Fibroblast of villous mesenchyme (primary cell): Measurements from ENCODE around the gene BRINP1. TPM values are rescaled to one million over a fixed set of nuclear protein-coding genes. Genes with fewer than 3 reads are reported as not detected.
"Not testable (repeated sequence)": the region's sequence is repeated elsewhere in the genome, so short reads cannot be mapped to it uniquely, and the experiment has no call there.

ENCODE experiments used
- DNase-seq: peaks from one replicate; pipeline ENCODE4 v3.0.0-alpha.2; 2010; ENCODE audit warnings: low read depth
- H3K4me3 ChIP-seq: 2 replicates; pipeline ENCODE4 v1.5.1; 2011; ENCODE audit warnings: low read depth, mild to moderate bottlenecking, low read length
- total RNA-seq: library from RNA; depleted of rRNA; stranded (reverse); fragments of >200 nt; gene quantifications from 2 replicates; pipeline ENCODE4 v1.2.3, GENCODE V29; 2012
- TF ChIP-seq, protein P1 (sequence below): IDR thresholded peaks from 2 replicates; pipeline ENCODE4 v1.5.1; 2012; ENCODE audit warnings: low read depth, mild to moderate bottlenecking, low read length; ENCODE audit not compliant: insufficient read depth

The BRINP1 gene
- total RNA-seq, 1 donor: under 0.01 TPM

DNA sequence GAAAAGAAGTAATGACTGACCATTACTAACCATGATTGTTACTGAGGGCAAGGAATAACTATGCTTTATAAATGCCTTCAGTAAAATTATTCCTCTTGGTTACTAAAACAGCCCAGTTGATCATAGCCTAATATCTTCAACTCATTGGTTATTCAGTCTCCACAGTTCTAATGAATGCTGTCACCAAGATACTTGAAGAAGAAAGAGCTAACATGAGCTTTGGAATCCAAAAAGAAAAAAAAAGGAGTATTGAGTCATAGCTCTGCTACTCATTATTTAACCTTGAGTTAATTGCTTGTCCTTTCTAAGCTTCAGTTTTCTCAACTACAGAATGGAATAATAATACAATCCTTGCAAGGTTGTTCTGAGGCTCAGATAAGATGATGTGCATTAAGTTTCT, 187.7 kb downstream of the BRINP1 start:
- TF ChIP-seq, protein P1, sequence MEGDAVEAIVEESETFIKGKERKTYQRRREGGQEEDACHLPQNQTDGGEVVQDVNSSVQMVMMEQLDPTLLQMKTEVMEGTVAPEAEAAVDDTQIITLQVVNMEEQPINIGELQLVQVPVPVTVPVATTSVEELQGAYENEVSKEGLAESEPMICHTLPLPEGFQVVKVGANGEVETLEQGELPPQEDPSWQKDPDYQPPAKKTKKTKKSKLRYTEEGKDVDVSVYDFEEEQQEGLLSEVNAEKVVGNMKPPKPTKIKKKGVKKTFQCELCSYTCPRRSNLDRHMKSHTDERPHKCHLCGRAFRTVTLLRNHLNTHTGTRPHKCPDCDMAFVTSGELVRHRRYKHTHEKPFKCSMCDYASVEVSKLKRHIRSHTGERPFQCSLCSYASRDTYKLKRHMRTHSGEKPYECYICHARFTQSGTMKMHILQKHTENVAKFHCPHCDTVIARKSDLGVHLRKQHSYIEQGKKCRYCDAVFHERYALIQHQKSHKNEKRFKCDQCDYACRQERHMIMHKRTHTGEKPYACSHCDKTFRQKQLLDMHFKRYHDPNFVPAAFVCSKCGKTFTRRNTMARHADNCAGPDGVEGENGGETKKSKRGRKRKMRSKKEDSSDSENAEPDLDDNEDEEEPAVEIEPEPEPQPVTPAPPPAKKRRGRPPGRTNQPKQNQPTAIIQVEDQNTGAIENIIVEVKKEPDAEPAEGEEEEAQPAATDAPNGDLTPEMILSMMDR: no peak
- no peak for DNase-seq

GRCh38 chr9:119180897-119181296, 188.3 kb downstream of the BRINP1 start:
- TF ChIP-seq, protein P1: no peak
- no peak overlapping the region for H3K4me3 ChIP-seq
- DNase-seq: no peak

More for the DNA sequence above, 187.7 kb downstream of the BRINP1 start:
- no peak overlapping the region for H3K4me3 ChIP-seq

- no peak for DNase-seq
- TF ChIP-seq, protein P1: no peak
- no peak overlapping the region for H3K4me3 ChIP-seq
These were observed 189.5 kb downstream of the BRINP1 start for GRCh38 chr9:119179701-119180100.

- TF ChIP-seq, protein P1: no peak
- no peak overlapping the region for H3K4me3 ChIP-seq
- DNase-seq: no peak
These were observed 192.0 kb downstream of the BRINP1 start for GRCh38 chr9:119177196-119177595.

DNA sequence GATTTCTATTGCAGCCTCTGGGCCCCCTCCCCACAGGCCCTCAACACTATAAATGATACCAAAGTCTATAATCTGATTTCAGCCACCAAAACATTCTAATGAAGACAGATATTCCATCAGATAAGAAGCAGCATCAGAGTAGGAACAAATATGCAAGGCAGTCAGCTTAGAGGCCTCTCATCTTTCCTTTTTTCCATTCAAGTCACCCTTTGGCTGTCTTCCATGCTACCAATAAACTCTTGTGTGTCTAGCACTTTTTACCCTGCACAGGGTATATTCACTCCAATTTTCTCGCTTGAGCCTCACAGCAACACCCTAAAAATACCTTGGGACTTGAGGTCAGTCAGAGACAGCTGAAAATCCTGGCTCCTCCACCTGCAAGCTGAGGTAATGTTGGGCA, 193.7 kb downstream of the BRINP1 start:
- DNase-seq: no peak
- no peak overlapping the region for H3K4me3 ChIP-seq
- TF ChIP-seq, protein P1: no peak

- DNase-seq, H3K4me3 ChIP-seq: not testable (repeated sequence)
These were observed 200.0 kb downstream of the BRINP1 start for GRCh38 chr9:119169222-119169621.

DNA sequence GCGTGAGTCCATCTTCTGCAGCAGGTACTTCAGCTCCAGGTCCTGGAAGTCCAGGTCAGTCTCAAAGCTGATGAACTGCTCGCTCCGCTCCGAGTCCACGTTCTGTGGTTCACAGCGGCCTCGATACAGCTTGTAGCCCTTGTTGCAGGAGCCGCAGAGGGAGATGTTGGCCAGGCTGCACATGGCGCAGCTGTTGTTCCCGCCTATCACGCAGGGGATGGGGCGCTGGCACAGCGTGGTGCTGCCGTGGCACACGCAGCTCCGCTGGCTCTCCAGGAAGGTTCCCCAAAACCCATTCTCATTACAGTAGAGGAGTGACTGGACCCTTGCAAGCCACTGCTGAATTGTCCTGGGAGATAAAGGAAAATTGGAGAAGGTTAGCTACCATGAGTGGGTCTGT, 201.4 kb downstream of the BRINP1 start:
- H3K4me3 ChIP-seq: no peak overlapping the region
- TF ChIP-seq, protein P1: no peak
- DNase-seq: no peak
